Transverse colon (tissue), 4 donors: ENCODE results near the gene SH2D4B. TPM values are rescaled to one million over a fixed set of nuclear protein-coding genes. Genes with fewer than 3 reads are reported as not detected.

Source experiments
- DNase-seq: peaks from one replicate; pipeline ENCODE4 v3.0.0-alpha.2; 2019
- H3K27ac ChIP-seq, 4 donors: fragments of 200-600 bp; sonication (generic); 2 replicates each; pipeline ENCODE4 v1.5.1; 2016 to 2018; ENCODE audit warnings: inconsistent platforms in 4 of 4
- H3K27me3 ChIP-seq: fragments of 200-600 bp; sonication (generic); 2 replicates; pipeline ENCODE4 v1.5.1; 2017; ENCODE audit warnings: inconsistent platforms
- H3K36me3 ChIP-seq, 4 donors: fragments of 200-600 bp; sonication (generic); 2 replicates each; pipeline ENCODE4 v1.5.1; 2017 to 2019; ENCODE audit warnings: inconsistent platforms in 4 of 4
- H3K4me1 ChIP-seq, 4 donors: fragments of 200-600 bp; sonication (generic); 2 replicates each; pipeline ENCODE4 v1.5.1; 2017 to 2020; ENCODE audit warnings: inconsistent platforms in 4 of 4
- H3K4me3 ChIP-seq, 4 donors: fragments of 200-600 bp; sonication (generic); 1 replicate in 1 of 4; 2 replicates in 3 of 4; pipeline versions ENCODE4 v1.5.1 to v1.6.1; 2017 to 2019; ENCODE audit warnings: inconsistent platforms in 4 of 4
- H3K9me3 ChIP-seq, 2 donors: fragments of 200-600 bp; sonication (generic); 2 replicates each; pipeline ENCODE4 v1.5.1; 2017 to 2019; ENCODE audit warnings: inconsistent platforms in 2 of 2
- CTCF ChIP-seq, 5 experiments: fragments of 200-600 bp in 3 of 5; fragments of 450-650 bp in 2 of 5; sonication (generic) in 3 of 5; IDR thresholded peaks; 1 replicate in 2 of 5; 2 replicates in 3 of 5; pipeline ENCODE4 v1.5.1; 2016 to 2017; ENCODE audit warnings: antibody characterized with exemption in 5 of 5, inconsistent platforms in 3 of 5, mild to moderate bottlenecking in 2 of 5, moderate library complexity in 1 of 5
- EP300 ChIP-seq: sonication (generic); formaldehyde crosslinking; IDR thresholded peaks from one replicate; pipeline ENCODE4 v1.6.1; 2017; ENCODE audit warnings: antibody characterized with exemption, low read depth
- POLR2A ChIP-seq: fragments of 450-650 bp; IDR thresholded peaks from one replicate; pipeline ENCODE4 v1.6.1; 2016; ENCODE audit warnings: antibody characterized with exemption, mild to moderate bottlenecking, moderate library complexity
- POLR2AphosphoS5 ChIP-seq, 3 donors: sonication (generic); formaldehyde crosslinking; IDR thresholded peaks; one replicate each; pipeline ENCODE4 v1.6.1; 2016; ENCODE audit warnings: antibody characterized with exemption in 3 of 3
- WGBS, 2 donors: methylation state at CpG; one replicate each; pipeline ENCODE4 v1.1.5; 2018; ENCODE audit warnings: low coverage in 1 of 2; 5-methylcytosine and 5-hydroxymethylcytosine counted together
- in situ Hi-C, 4 donors: fragments of 200-750 bp; cut with MboI; loops; one replicate each; pipeline versions ENCODE4 v1.15.0 to v1.15.1; 2017; ENCODE audit warnings: low sequenced_read_pairs in 3 of 4, low pct_ligation_motif_present in 1 of 4, low pct_unique_long_range_greater_than_20kb in 1 of 4
- intact Hi-C: fragments of 100-400 bp; cut with DNase I; formaldehyde crosslinking; loops from one replicate; pipeline ENCODE4 v1.15.1; 2023; ENCODE audit warnings: low total_unique reads
- total RNA-seq, 4 donors: library from RNA; depleted of rRNA; stranded (reverse); fragments of >200 nt; gene quantifications; one replicate each; pipeline ENCODE4 v1.1.0, GENCODE V29; 2016

SH2D4B gene
- under 1 TPM in 1 of 4 donors, not detected in 3; 0.32 TPM for total RNA-seq

GRCh38 chr10:80537736-80538480, at the start of gene SH2D4B:
SH2D4B (plus strand) TSS chr10:80537902; CDS start chr10:80538332, 430 bp downstream.
- H3K36me3 ChIP-seq, result no peaks in the 10 kb centered on the region
- TF ChIP-seq EP300 (no peak), POLR2AphosphoS5 (IDR thresholded peaks at IDR 0.05) (no peak), CTCF (IDR thresholded peaks at IDR 0.05) (no peak), POLR2A (no peak)
- peaks cover 0 to 7% (median 3%) of the 10 kb centered on the region in 4 donors for H3K4me1 ChIP-seq
- intact Hi-C loops, result no loop called here
- H3K4me3 ChIP-seq, result no peak within 1 kb of the TSS
- DNase-seq, result no peak
- WGBS, 2 donors, result 98% methylated on average over 16 of the region's 19 CpGs; no CpG with 5 or more reads in 1 of the 2 donors
- H3K27me3 ChIP-seq, result no peaks in the 10 kb centered on the region
- in situ Hi-C loops, result no loop called here
- no peak within 1 kb of the TSS for H3K27ac ChIP-seq
- no peaks in the 10 kb centered on the region for H3K9me3 ChIP-seq

GRCh38 chr10:80488539-80489066, 49.1 kb upstream of the SH2D4B start:
- in situ Hi-C loops, result no loop called here
- no peak for DNase-seq
- Histone ChIP-seq H3K4me3 (no peak overlapping the region), H3K27ac (peak overlapping the region in 1 of 4 donors; percentile 10), H3K9me3 (no peaks in the 10 kb centered on the region), H3K4me1 (peaks cover 13 to 76% (median 26%) of the 10 kb centered on the region in 4 donors), H3K27me3 (no peaks in the 10 kb centered on the region), H3K36me3 (peaks cover 0 to 6% (median 0%) of the 10 kb centered on the region in 4 donors)
- intact Hi-C loops, result no loop called here
- no peak for TF ChIP-seq CTCF (IDR thresholded peaks at IDR 0.05)
- TF ChIP-seq POLR2AphosphoS5 (IDR thresholded peaks at IDR 0.05), result no peak
- no peak for TF ChIP-seq EP300
- 88 to 100% methylated on average over 3 to 6 of the region's 6 CpGs for WGBS, 2 donors

- DNase-seq, result no peak
- intact Hi-C loops (no loop called here), in situ Hi-C loops (no loop called here)
- Histone ChIP-seq H3K9me3 (no peaks in the 10 kb centered on the region), H3K27me3 (no peaks in the 10 kb centered on the region), H3K4me3 (no peak overlapping the region), H3K36me3 (peaks cover 0 to 6% (median 0%) of the 10 kb centered on the region in 4 donors), H3K4me1 (peaks cover 15 to 76% (median 28%) of the 10 kb centered on the region in 4 donors), H3K27ac (no peak overlapping the region)
- 95% methylated on average over 2 of the region's 2 CpGs; no CpG with 5 or more reads in 1 of the 2 donors for WGBS, 2 donors
- no peak for TF ChIP-seq POLR2AphosphoS5 (IDR thresholded peaks at IDR 0.05)
- TF ChIP-seq POLR2A, result no peak
- TF ChIP-seq EP300, result no peak
- no peak for TF ChIP-seq CTCF (IDR thresholded peaks at IDR 0.05)
These were observed 48.2 kb upstream of the SH2D4B start for GRCh38 chr10:80489371-80490112.
